Neuronal stem cell (in vitro differentiated cells): ENCODE measurements around the gene TAT.

Source experiments
- DNase-seq: peaks from one replicate; pipeline ENCODE4 v3.0.0-alpha.2; 2013; ENCODE audit warnings: low spot score
- H2AFZ ChIP-seq: one replicate; pipeline ENCODE4 v1.6.1; 2013; ENCODE audit warnings: mild to moderate bottlenecking, low read length, inconsistent platforms
- H2AK5ac ChIP-seq: 2 replicates; pipeline ENCODE4 v1.6.1; 2013; ENCODE audit warnings: low read depth, mild to moderate bottlenecking, inconsistent platforms, low read length, moderate library complexity, mixed read lengths
- H2BK120ac ChIP-seq: 2 replicates; pipeline ENCODE4 v1.6.1; 2013; ENCODE audit warnings: low read depth, mild to moderate bottlenecking, inconsistent platforms, low read length, moderate library complexity, mixed read lengths
- H2BK12ac ChIP-seq: one replicate; pipeline ENCODE4 v1.6.1; 2013; ENCODE audit warnings: low read length, inconsistent platforms
- H2BK15ac ChIP-seq: 2 replicates; pipeline ENCODE4 v1.6.1; 2013; ENCODE audit warnings: mild to moderate bottlenecking, low read length, inconsistent platforms, mixed read lengths
- H2BK5ac ChIP-seq: one replicate; pipeline ENCODE4 v1.6.1; 2013; ENCODE audit warnings: inconsistent platforms, mild to moderate bottlenecking, low read length, moderate library complexity
- H3K14ac ChIP-seq: one replicate; pipeline ENCODE4 v1.6.1; 2013; ENCODE audit warnings: low read length, inconsistent platforms
- H3K18ac ChIP-seq: 2 replicates; pipeline ENCODE4 v1.6.1; 2013; ENCODE audit warnings: low read length, inconsistent platforms
- H3K23ac ChIP-seq: 2 replicates; pipeline ENCODE4 v1.6.1; 2013; ENCODE audit warnings: low read depth, mild to moderate bottlenecking, mixed read lengths, low read length, inconsistent platforms; ENCODE audit not compliant: poor library complexity
- H3K27ac ChIP-seq: replicated peaks from 3 replicates; pipeline ENCODE4 v1.5.1; 2013; ENCODE audit warnings: low read length, inconsistent platforms
- H3K27me3 ChIP-seq, 3 experiments: 2 replicates each; pipeline ENCODE4 v1.6.1; 2013; ENCODE audit warnings: low read length in 3 of 3, mild to moderate bottlenecking in 2 of 3, inconsistent platforms in 1 of 3, low read depth in 1 of 3, mixed read lengths in 1 of 3, moderate library complexity in 1 of 3; ENCODE audit not compliant: control insufficient read depth in 3 of 3, insufficient read depth in 3 of 3
- H3K36me3 ChIP-seq, 2 donors: replicated peaks in 1 of 2; 2 replicates each; pipeline ENCODE4 v1.6.1; 2013; ENCODE audit warnings: low read length in 2 of 2; ENCODE audit not compliant: control insufficient read depth in 2 of 2, insufficient read depth in 2 of 2
- H3K4ac ChIP-seq: 2 replicates; pipeline ENCODE4 v1.6.1; 2013; ENCODE audit warnings: inconsistent platforms, mild to moderate bottlenecking, low read length, moderate library complexity
- H3K4me1 ChIP-seq, 2 donors: 1 replicate in 1 of 2; 2 replicates in 1 of 2; pipeline ENCODE4 v1.6.1; 2013; ENCODE audit warnings: low read length in 2 of 2, low read depth in 1 of 2; ENCODE audit not compliant: control insufficient read depth in 2 of 2, insufficient read depth in 1 of 2
- H3K4me2 ChIP-seq: one replicate; pipeline ENCODE4 v1.6.1; 2013; ENCODE audit warnings: mild to moderate bottlenecking, low read length, inconsistent platforms; ENCODE audit not compliant: insufficient read depth, poor library complexity, severe bottlenecking
- H3K4me3 ChIP-seq, 2 donors: 2 replicates each; pipeline ENCODE4 v1.5.1; 2013; ENCODE audit warnings: low read length in 2 of 2, mild to moderate bottlenecking in 2 of 2, inconsistent platforms in 1 of 2, moderate library complexity in 1 of 2
- H3K79me1 ChIP-seq: one replicate; pipeline ENCODE4 v1.6.1; 2013; ENCODE audit warnings: low read depth, mild to moderate bottlenecking, inconsistent platforms, low read length, moderate library complexity
- H3K9ac ChIP-seq: one replicate; pipeline ENCODE4 v1.6.1; 2013; ENCODE audit warnings: mild to moderate bottlenecking, low read depth, low read length, inconsistent platforms; ENCODE audit not compliant: poor library complexity
- H3K9me3 ChIP-seq, 2 donors: replicated peaks in 1 of 2; 2 replicates each; pipeline versions ENCODE3 to v1.6.1; 2013; ENCODE audit warnings: low read length in 2 of 2, mild to moderate bottlenecking in 2 of 2, inconsistent platforms in 1 of 2, low read depth in 1 of 2, mixed read lengths in 1 of 2, moderate library complexity in 1 of 2; ENCODE audit not compliant: control insufficient read depth in 2 of 2, insufficient read depth in 1 of 2
- H4K8ac ChIP-seq: one replicate; pipeline ENCODE4 v1.6.1; 2013; ENCODE audit warnings: low read depth, mild to moderate bottlenecking, inconsistent platforms, low read length, moderate library complexity
- H4K91ac ChIP-seq: one replicate; pipeline ENCODE4 v1.6.1; 2013; ENCODE audit warnings: low read length, low read depth, mild to moderate bottlenecking, inconsistent platforms; ENCODE audit not compliant: poor library complexity
- WGBS, 2 donors: extraction: QIAGEN DNeasy Blood & Tissue Kit; methylation state at CpG; one replicate each; pipeline ENCODE4 v1.1.7; 2013; ENCODE audit warnings: missing lambda C conversion rate in 2 of 2, mixed read lengths in 1 of 2; ENCODE audit not compliant: insufficient read length in 2 of 2, insufficient replicate concordance in 1 of 2; ENCODE audit errors: extremely low coverage in 2 of 2; 5-methylcytosine and 5-hydroxymethylcytosine counted together

TAT gene

GRCh38 chr16:71610936-71611871 lies 34.3 kb upstream of the TAT start:
- no peaks in the 10 kb centered on the region for H3K9me3 ChIP-seq
- H3K18ac ChIP-seq = no peak overlapping the region
- H3K14ac ChIP-seq = no peak overlapping the region
- H3K4ac ChIP-seq = no peak overlapping the region
- H3K4me1 ChIP-seq = no peaks in the 10 kb centered on the region
- no peak overlapping the region for H3K4me3 ChIP-seq
- H3K23ac ChIP-seq = no peak overlapping the region
- no peak overlapping the region for H4K91ac ChIP-seq
- no peaks in the 10 kb centered on the region for H3K79me1 ChIP-seq
- no CpG with 5 or more reads among the region's 19 CpGs for WGBS, 2 donors
- H2BK12ac ChIP-seq = no peak overlapping the region
- no peak overlapping the region for H2BK120ac ChIP-seq
- H2BK15ac ChIP-seq = no peak overlapping the region
- no peak overlapping the region for H3K27ac ChIP-seq
- DNase-seq = peak; percentile 65
- H3K36me3 ChIP-seq = no peaks in the 10 kb centered on the region
- no peak overlapping the region for H2BK5ac ChIP-seq
- no peak overlapping the region for H2AK5ac ChIP-seq
- H3K27me3 ChIP-seq = peaks cover 0 to 7% (median 0%) of the 10 kb centered on the region in 3 experiments
- no peak overlapping the region for H3K9ac ChIP-seq
- peak overlapping the region; percentile 71 for H2AFZ ChIP-seq
- H3K4me2 ChIP-seq = no peak overlapping the region
- no peak overlapping the region for H4K8ac ChIP-seq

GRCh38 chr16:71610447-71610846 lies 33.6 kb upstream of the TAT start:
- Histone ChIP-seq H3K9me3 (no peaks in the 10 kb centered on the region), H3K9ac (no peak overlapping the region)
- WGBS, 2 donors = no CpG with 5 or more reads among the region's 4 CpGs

GRCh38 chr16:71609066-71609465 lies 32.2 kb upstream of the TAT start:
- Histone ChIP-seq H3K14ac (no peak overlapping the region), H2AFZ (no peak overlapping the region), H3K4me3 (no peak overlapping the region), H3K27me3 (peaks cover 0 to 4% (median 0%) of the 10 kb centered on the region in 3 experiments), H4K91ac (no peak overlapping the region), H3K36me3 (no peaks in the 10 kb centered on the region), H3K4me1 (no peaks in the 10 kb centered on the region), H2BK12ac (no peak overlapping the region), H3K27ac (no peak overlapping the region), H2AK5ac (no peak overlapping the region), H2BK5ac (no peak overlapping the region), H3K23ac (no peak overlapping the region), H3K4ac (no peak overlapping the region), H2BK15ac (no peak overlapping the region), H3K79me1 (no peaks in the 10 kb centered on the region), H2BK120ac (no peak overlapping the region), H3K9me3 (no peaks in the 10 kb centered on the region), H3K9ac (no peak overlapping the region), H3K18ac (no peak overlapping the region), H4K8ac (no peak overlapping the region), H3K4me2 (no peak overlapping the region)
- no peak for DNase-seq
- WGBS, 2 donors = no CpG with 5 or more reads among the region's 2 CpGs

More at GRCh38 chr16:71610447-71610846, 33.6 kb upstream of the TAT start:
- Histone ChIP-seq H3K36me3 (no peaks in the 10 kb centered on the region), H2BK5ac (no peak overlapping the region), H3K27ac (no peak overlapping the region), H3K4me2 (no peak overlapping the region), H3K18ac (no peak overlapping the region), H2AFZ (no peak overlapping the region), H3K14ac (no peak overlapping the region), H4K8ac (no peak overlapping the region), H3K4ac (no peak overlapping the region), H3K27me3 (peaks cover 0 to 7% (median 0%) of the 10 kb centered on the region in 3 experiments), H3K4me1 (no peaks in the 10 kb centered on the region), H3K4me3 (no peak overlapping the region), H2BK15ac (no peak overlapping the region), H2AK5ac (no peak overlapping the region), H4K91ac (no peak overlapping the region), H3K23ac (no peak overlapping the region), H3K79me1 (no peaks in the 10 kb centered on the region), H2BK120ac (no peak overlapping the region), H2BK12ac (no peak overlapping the region)
- DNase-seq = no peak

- no peak overlapping the region for H2BK120ac ChIP-seq
Observed at GRCh38 chr16:71600822-71601221, 23.9 kb upstream of the TAT start.

More at GRCh38 chr16:71600822-71601221, 23.9 kb upstream of the TAT start:
- Histone ChIP-seq H3K4me2 (no peak overlapping the region), H3K4me1 (no peaks in the 10 kb centered on the region), H3K27me3 (no peaks in the 10 kb centered on the region), H3K14ac (no peak overlapping the region), H2BK5ac (no peak overlapping the region), H4K8ac (no peak overlapping the region), H3K18ac (no peak overlapping the region), H2AFZ (no peak overlapping the region), H3K4me3 (no peak overlapping the region), H3K4ac (no peak overlapping the region), H3K27ac (no peak overlapping the region), H4K91ac (no peak overlapping the region), H2BK12ac (no peak overlapping the region), H3K36me3 (no peaks in the 10 kb centered on the region), H3K23ac (no peak overlapping the region), H2BK15ac (no peak overlapping the region), H3K79me1 (no peaks in the 10 kb centered on the region), H2AK5ac (no peak overlapping the region), H3K9me3 (no peaks in the 10 kb centered on the region), H3K9ac (no peak overlapping the region)
- no CpG with 5 or more reads among the region's 8 CpGs for WGBS, 2 donors
- DNase-seq = no peak
